Right lobe of liver (tissue), 4 donors: ENCODE data around the gene CAPN12.

Experiments used
- CTCF ChIP-seq, 4 donors: fragments of 200-600 bp in 3 of 4; fragments of 450-650 bp in 1 of 4; IDR thresholded peaks; one replicate each; pipeline versions ENCODE4 v1.5.1 to v1.8.0; 2016 to 2022; ENCODE audit warnings: antibody characterized with exemption in 4 of 4, mild to moderate bottlenecking in 2 of 4
- POLR2A ChIP-seq: fragments of 450-650 bp; IDR thresholded peaks from one replicate; pipeline ENCODE4 v1.6.1; 2017; ENCODE audit warnings: antibody characterized with exemption, mild to moderate bottlenecking
- donor health status: DM: no; HTN: no; CAD: no.
- donor health status: DM: no; HTN: no; CAD: no.
- donor health status: DM: no; HTN: yes; CAD: no.

- TF ChIP-seq CTCF (IDR thresholded peaks at IDR 0.05) (no peak), POLR2A (no peak)
Observed at GRCh38 chr19:38728752-38729541, 15.3 kb downstream of the CAPN12 start.
